ENCODE measurements around the gene VTI1A. TPM values are rescaled to one million over a fixed set of nuclear protein-coding genes. Genes with fewer than 3 reads are reported as not detected.

VTI1A gene
- total and polyA plus RNA-seq, 2 experiments from 2014 or later: 20.4 to 39.8 TPM

GRCh38 chr10:112579578-112579977 is 132.6 kb downstream of the VTI1A start:
- Histone ChIP-seq H3K27ac (no peak overlapping the region), H4K20me1 (ENCODE audit: insufficient read depth, poor library complexity, severe bottlenecking) (no peaks in the 10 kb centered on the region), H2AFZ (no peak overlapping the region), H3K9me3 (ENCODE audit: low read depth) (no peaks in the 10 kb centered on the region), H3K27me3 (no peaks in the 10 kb centered on the region), H3K4me2 (no peak overlapping the region), H3K9me2 (replicated peaks; ENCODE audit: insufficient read depth) (no peaks in the 10 kb centered on the region), H3K4me3 (no peak overlapping the region), H3K36me3 (replicated peaks; ENCODE audit: insufficient read depth, low read depth) (no peaks in the 10 kb centered on the region), H3K79me2 (no peaks in the 10 kb centered on the region), H3K4me1 (ENCODE audit: insufficient read depth) (no peaks in the 10 kb centered on the region)
- TF ChIP-seq EZH2 (IDR thresholded peaks at IDR 0.05; ENCODE audit: borderline replicate concordance) (no peak), CTCF (IDR thresholded peaks at IDR 0.05; ENCODE audit: poor library complexity) (no peak), EZH2phosphoT487 (IDR thresholded peaks at IDR 0.05; ENCODE audit: low read depth, severe bottlenecking, unreplicated experiment) (no peak)
- 87% methylated on average over 1 of the region's 1 CpG for WGBS (ENCODE audit: low lambda C conversion rate, missing lambda C conversion rate)
- no peak for DNase-seq (ENCODE audit: low spot score)

GRCh38 chr10:112580267-112580666 is 133.3 kb downstream of the VTI1A start:
- no peaks in the 10 kb centered on the region for H4K20me1 ChIP-seq (ENCODE audit: insufficient read depth, poor library complexity, severe bottlenecking)
- no peak overlapping the region for H2AFZ ChIP-seq
- 98% methylated on average over 2 of the region's 2 CpGs for WGBS (ENCODE audit: low lambda C conversion rate, missing lambda C conversion rate)
- H3K27ac ChIP-seq: no peak overlapping the region
- H3K27me3 ChIP-seq: no peaks in the 10 kb centered on the region
- no peaks in the 10 kb centered on the region for H3K79me2 ChIP-seq
- H3K9me2 ChIP-seq (replicated peaks; ENCODE audit: insufficient read depth): no peaks in the 10 kb centered on the region
- TF ChIP-seq CTCF (IDR thresholded peaks at IDR 0.05; ENCODE audit: poor library complexity) (no peak), EZH2 (IDR thresholded peaks at IDR 0.05; ENCODE audit: borderline replicate concordance) (no peak), EZH2phosphoT487 (IDR thresholded peaks at IDR 0.05; ENCODE audit: low read depth, severe bottlenecking, unreplicated experiment) (no peak)
- no peaks in the 10 kb centered on the region for H3K9me3 ChIP-seq (ENCODE audit: low read depth)
- H3K4me2 ChIP-seq: no peak overlapping the region
- no peak overlapping the region for H3K4me3 ChIP-seq
- H3K36me3 ChIP-seq (replicated peaks; ENCODE audit: insufficient read depth, low read depth): no peaks in the 10 kb centered on the region
- DNase-seq (ENCODE audit: low spot score): no peak
- H3K4me1 ChIP-seq (ENCODE audit: insufficient read depth): no peaks in the 10 kb centered on the region

- no peaks in the 10 kb centered on the region for H4K20me1 ChIP-seq (ENCODE audit: insufficient read depth, poor library complexity, severe bottlenecking)
- no peak overlapping the region for H3K27ac ChIP-seq
- H3K4me1 ChIP-seq (ENCODE audit: insufficient read depth): no peaks in the 10 kb centered on the region
- no peaks in the 10 kb centered on the region for H3K79me2 ChIP-seq
- WGBS (ENCODE audit: low lambda C conversion rate, missing lambda C conversion rate): 94% methylated on average over 4 of the region's 4 CpGs
- DNase-seq (ENCODE audit: low spot score): no peak
- no peak overlapping the region for H3K4me3 ChIP-seq
- H3K36me3 ChIP-seq (replicated peaks; ENCODE audit: insufficient read depth, low read depth): no peaks in the 10 kb centered on the region
- H3K4me2 ChIP-seq: no peak overlapping the region
- no peaks in the 10 kb centered on the region for H3K9me2 ChIP-seq (replicated peaks; ENCODE audit: insufficient read depth)
- no peaks in the 10 kb centered on the region for H3K9me3 ChIP-seq (ENCODE audit: low read depth)
- H2AFZ ChIP-seq: no peak overlapping the region
- no peaks in the 10 kb centered on the region for H3K27me3 ChIP-seq
- TF ChIP-seq CTCF (IDR thresholded peaks at IDR 0.05; ENCODE audit: poor library complexity): no peak
- TF ChIP-seq EZH2phosphoT487 (IDR thresholded peaks at IDR 0.05; ENCODE audit: low read depth, severe bottlenecking, unreplicated experiment): no peak
- TF ChIP-seq EZH2 (IDR thresholded peaks at IDR 0.05; ENCODE audit: borderline replicate concordance): no peak
Measured at GRCh38 chr10:112581921-112582320, 134.9 kb downstream of the VTI1A start.
